ENCODE measurements around the gene CD300C.
"Not testable (repeated sequence)": the region's sequence is repeated elsewhere in the genome, so short reads cannot be mapped to it uniquely, and the experiment has no call there.

CD300C gene

GRCh38 chr17:74532115-74532514 is 13.8 kb downstream of the CD300C start:
- H3K4me3 ChIP-seq (ENCODE audit: low read depth, low read length): no peak overlapping the region

GRCh38 chr17:74531231-74531761 is 14.6 kb downstream of the CD300C start, which contains the start of gene CD300LB:
TSS of gene CD300LB (minus strand) at chr17:74531475. CDS start at chr17:74531350, 125 bp downstream.
- no peak within 1 kb of the TSS for H3K4me3 ChIP-seq (ENCODE audit: low read depth, low read length)

DNA sequence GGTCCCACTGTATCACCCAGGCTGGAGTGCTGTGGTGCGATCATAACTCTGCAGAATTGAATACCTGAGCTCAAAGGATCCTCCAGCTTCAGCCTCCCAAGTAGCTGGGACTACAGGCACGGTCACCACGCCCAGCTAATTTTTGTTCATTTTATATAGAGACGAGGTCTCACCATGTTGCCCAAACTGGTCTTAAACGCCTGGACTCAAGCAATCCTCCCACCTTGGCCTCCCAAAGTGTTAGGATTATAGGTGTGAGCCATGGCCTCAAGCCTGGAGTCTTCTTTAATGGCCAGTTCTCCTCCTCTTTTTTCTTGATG is 15.1 kb downstream of the CD300C start:
- H3K4me3 ChIP-seq (ENCODE audit: low read depth, low read length): no peak overlapping the region

DNA sequence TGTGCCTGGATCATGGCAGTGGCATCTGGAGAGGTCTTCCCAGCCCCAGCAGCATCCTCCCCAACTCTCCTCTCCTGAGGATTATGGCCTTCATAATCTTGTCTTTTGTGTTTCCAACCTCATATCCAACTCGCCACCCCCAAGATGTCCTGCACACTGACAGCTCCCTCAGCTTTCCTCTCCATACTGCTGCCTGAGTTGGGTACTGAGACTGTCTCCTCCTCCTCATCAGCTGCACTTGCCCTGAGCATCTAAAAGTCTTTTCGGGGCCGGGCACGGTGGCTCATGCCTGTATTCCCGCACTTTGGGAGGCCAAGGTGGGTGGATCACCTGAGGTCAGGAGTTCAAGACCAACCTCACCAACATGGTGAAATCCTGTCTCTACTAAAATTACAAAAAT is 16.7 kb downstream of the CD300C start:
- no peak overlapping the region for H3K4me3 ChIP-seq (ENCODE audit: low read depth, low read length)

DNA sequence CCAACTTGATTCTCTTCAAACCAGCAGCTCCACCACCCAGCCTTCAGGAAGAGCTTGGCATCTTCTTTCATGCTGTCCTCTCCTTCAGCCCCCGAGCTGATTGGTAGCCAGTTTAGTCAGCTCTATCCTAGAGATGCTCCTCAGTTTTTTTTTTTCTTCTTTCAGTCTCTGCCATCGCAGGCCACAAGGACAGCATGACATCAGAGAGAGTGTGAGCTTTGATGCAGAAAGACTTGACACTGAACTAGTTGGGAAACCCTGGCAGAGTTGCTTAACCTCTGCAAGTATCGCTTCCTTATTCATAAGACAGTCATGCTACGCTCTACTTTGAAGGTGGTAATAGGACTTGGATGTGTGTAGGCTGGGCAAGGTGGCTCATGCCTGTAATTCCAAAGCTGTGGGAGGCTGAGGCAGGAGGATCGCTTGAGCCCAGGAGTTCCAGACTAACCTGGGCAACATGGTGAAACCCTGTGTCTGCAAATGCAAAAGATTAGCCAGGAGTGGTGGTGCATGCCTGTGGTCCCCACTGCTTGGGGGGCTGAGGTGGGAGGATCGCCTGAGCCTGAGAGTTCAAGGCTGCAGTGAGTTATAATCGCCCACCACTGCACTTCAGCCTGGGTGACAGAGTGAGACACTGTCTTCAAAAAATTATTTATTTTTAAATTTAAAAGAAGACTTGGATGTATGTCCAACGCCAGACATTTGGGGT is 17.3 kb downstream of the CD300C start:
- no peak overlapping the region for H3K4me3 ChIP-seq (ENCODE audit: low read depth, low read length)

DNA sequence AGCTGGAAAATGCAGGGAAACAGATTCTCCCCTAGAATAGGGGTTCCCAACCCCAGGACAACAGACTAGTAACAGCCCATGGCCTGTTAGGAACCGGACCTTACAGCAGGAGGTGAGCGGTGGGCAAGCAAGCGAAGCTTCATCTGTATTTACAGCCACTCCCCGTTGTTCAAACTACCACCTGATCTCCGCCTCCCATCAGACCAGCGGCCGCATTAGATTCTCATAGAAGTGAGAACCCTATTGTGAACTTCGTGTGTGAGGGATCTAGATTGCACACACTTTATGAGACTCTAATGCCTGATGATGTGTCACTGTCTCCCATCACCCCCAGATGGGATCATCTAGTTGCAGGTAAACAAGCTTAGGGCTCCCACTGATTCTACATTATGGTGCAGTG is 18.2 kb downstream of the CD300C start:
- H3K4me3 ChIP-seq (ENCODE audit: low read depth, low read length): no peak overlapping the region

GRCh38 chr17:74527081-74527480 is 18.8 kb downstream of the CD300C start:
- H3K4me3 ChIP-seq (ENCODE audit: low read depth, low read length): no peak overlapping the region

- H3K4me3 ChIP-seq (ENCODE audit: low read depth, low read length): no peak overlapping the region
Observed at GRCh38 chr17:74526681-74527080, 19.2 kb downstream of the CD300C start.

DNA sequence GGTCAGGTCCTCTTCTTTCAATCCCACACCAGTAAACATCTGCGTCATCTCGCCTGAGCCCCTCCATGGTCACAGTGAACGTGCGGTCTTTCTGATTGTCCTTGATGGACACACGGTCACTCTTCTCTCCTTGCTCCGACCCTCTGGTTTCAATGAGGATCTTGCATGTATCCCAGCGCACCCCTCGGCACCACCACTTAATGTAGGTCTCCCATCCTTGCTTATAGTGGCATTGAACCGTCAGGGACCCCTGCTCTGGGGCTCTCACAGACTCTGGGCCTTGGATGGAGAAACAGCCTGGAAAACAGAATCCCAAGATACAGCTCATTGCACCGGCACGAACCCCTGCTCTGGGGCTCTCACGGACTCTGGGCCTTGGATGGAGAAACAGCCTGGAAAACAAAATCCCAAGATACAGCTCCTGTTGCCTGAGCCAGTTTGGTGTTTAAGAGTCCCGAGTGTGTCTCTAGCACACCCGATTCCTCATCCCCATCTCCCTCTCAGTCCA is 20.1 kb downstream of the CD300C start:
- no peak overlapping the region for H3K4me3 ChIP-seq (ENCODE audit: low read depth, low read length)

DNA sequence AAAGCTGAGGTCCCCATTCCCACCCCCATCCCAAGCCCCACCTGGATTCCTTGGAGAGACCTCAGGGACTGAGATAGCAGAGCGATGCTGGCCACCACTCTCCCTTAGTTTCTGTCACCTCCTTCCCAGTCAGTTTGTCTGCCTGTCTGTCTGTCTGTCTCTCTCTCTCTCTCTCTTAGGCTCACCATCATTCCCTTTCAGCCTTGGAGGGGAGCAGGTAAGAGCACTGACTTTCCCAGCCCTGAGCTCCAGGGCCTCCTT is 20.5 kb downstream of the CD300C start:
- H3K4me3 ChIP-seq (ENCODE audit: low read depth, low read length): no peak overlapping the region

- H3K4me3 ChIP-seq (ENCODE audit: low read depth, low read length): no peak overlapping the region
Observed at GRCh38 chr17:74524653-74525464, 21.1 kb downstream of the CD300C start.

DNA sequence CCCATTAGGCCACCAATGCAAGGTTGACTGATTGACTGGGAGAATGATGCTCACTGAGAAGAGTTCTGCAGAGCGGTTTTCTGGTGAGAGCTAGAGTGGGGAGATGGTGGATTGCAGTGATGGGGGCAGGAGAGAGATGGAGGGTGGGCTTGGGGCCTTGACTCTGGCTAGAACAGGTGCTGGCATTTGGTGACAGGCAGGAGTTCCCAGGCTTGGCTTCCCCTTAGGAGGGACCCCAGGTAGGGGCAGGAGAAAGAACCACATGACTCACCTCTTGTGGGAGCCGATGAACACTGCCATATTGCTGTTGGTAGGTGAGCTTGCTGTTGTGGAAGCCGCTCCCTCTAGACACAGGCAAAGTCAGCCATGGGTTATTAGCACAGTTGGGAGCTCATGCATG is 22.6 kb downstream of the CD300C start:
- H3K4me3 ChIP-seq (ENCODE audit: low read depth, low read length): no peak overlapping the region

GRCh38 chr17:74522381-74523105 is 23.4 kb downstream of the CD300C start:
- H3K4me3 ChIP-seq (ENCODE audit: low read depth, low read length): no peak overlapping the region

GRCh38 chr17:74521701-74522201 is 24.2 kb downstream of the CD300C start:
- H3K4me3 ChIP-seq (ENCODE audit: low read depth, low read length): no peak overlapping the region

- no peak overlapping the region for H3K4me3 ChIP-seq (ENCODE audit: low read depth, low read length)
Observed at GRCh38 chr17:74520790-74521480, 25.0 kb downstream of the CD300C start.

GRCh38 chr17:74520016-74520434 is 25.9 kb downstream of the CD300C start:
- H3K4me3 ChIP-seq (ENCODE audit: low read depth, low read length): no peak overlapping the region

DNA sequence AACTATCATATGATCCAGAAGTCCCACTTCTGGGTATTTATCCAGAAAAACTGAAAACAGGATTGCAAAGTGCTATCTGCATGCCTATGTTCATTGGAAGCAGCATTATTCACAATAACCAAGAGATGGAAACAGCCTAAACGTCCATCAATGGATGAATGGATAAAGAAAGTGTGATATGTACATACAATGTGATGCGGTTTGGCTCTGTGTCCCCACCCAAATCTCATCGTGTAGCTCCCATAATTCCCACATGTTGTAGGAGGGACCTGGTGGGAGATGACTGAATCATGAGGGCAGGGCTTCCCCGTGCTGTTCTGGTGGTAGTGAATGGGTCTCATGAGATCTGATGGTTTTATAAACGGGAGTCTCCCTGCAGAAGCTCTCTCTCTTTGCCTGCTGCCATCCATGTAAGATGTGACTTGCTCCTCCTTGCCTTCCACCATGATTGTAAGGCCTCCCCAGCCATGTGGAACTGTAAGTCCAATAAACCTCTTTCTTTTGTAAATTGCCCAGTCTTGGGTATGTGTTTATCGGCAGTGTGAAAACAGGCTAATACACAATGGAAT is 27.4 kb downstream of the CD300C start:
- H3K4me3 ChIP-seq (ENCODE audit: low read depth, low read length): not testable (repeated sequence)

DNA sequence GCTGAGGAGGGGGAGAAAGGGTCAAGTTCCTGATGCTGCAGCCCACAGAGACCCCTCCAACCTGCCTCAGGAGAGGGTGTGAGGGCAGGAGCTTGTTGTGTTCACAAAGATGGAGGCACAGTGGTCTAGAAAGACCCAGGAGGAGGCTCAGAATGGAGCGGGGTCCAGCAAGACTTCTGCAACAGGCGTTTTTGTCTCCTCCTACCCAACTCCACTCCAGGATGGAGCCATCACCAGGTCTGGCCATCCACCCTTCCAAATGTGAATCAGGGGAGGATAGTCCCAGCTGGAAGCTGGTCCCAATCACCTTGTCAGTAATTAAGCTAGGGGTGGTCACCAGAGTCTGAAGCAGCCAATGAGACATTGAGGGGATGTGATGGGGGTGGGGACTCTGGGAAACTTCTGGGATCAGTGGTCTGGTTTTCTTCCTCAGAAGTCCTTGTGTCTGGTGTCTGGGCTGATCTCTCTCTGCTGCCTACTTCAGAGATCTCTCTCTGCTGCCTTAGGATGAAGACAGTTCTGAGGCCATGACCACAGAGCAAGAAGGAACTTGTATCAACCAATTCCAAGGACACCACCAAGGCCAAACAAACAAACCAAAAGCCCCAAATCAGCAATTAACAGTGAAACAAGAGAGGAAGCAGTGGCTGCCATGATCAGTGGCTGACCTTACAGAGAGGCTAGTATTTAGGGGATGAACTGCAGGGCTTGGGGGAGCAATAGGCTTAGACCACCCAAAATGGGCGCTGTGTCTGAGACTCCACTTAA is 29.2 kb downstream of the CD300C start:
- H3K4me3 ChIP-seq (ENCODE audit: low read depth, low read length): no peak overlapping the region

DNA sequence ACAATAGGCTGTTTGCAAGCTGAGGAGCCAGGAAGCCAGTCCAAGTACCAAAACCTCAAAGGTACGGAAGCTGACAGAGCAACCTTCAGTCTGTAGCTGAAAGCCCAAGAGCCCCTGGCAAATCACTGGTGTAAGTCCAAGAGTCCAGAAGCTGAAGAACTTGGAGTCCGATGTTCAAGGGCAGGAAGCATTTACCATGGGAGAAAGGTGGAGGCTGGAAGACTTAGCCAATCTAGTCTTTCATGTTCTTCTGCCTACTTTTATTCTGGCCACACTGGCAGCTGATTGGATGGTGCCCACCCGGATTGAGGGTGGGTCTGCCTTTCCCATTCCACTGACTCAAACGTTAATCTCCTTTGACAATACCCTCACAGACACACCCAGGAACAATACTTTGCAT is 30.0 kb downstream of the CD300C start:
- no peak overlapping the region for H3K4me3 ChIP-seq (ENCODE audit: low read depth, low read length)
